KMS-11 (cell line): ENCODE data around the gene TRMO.

Experiments used
- H2AFZ ChIP-seq: fragments of 200-600 bp; sonication (generic); 2 replicates; pipeline ENCODE4 v1.6.1; 2016; ENCODE audit warnings: antibody characterized with exemption, mixed run types, low read depth
- H3K27ac ChIP-seq: fragments of 200-600 bp; sonication (generic); 2 replicates; pipeline ENCODE4 v1.6.1; 2016; ENCODE audit warnings: mild to moderate bottlenecking, mixed run types
- H3K27me3 ChIP-seq: fragments of 200-600 bp; sonication (generic); 2 replicates; pipeline ENCODE4 v1.6.1; 2017; ENCODE audit warnings: mild to moderate bottlenecking, low read depth, mixed run types, moderate library complexity; ENCODE audit not compliant: insufficient read depth
- H3K36me3 ChIP-seq: fragments of 200-600 bp; sonication (generic); 2 replicates; pipeline ENCODE4 v1.6.1; 2017; ENCODE audit warnings: mild to moderate bottlenecking, mixed run types; ENCODE audit not compliant: insufficient read depth
- H3K4me1 ChIP-seq: fragments of 200-600 bp; sonication (generic); 2 replicates; pipeline ENCODE4 v1.6.1; 2016; ENCODE audit warnings: mild to moderate bottlenecking, low read depth, mixed run types; ENCODE audit not compliant: poor library complexity, severe bottlenecking
- H3K4me2 ChIP-seq: fragments of 200-600 bp; sonication (generic); 2 replicates; pipeline ENCODE4 v1.7.0; 2016; ENCODE audit warnings: mild to moderate bottlenecking, mixed run types
- H3K4me3 ChIP-seq: fragments of 200-600 bp; sonication (generic); IDR thresholded peaks from 2 replicates; pipeline ENCODE4 v1.6.1; 2017; ENCODE audit warnings: low read depth, low read length, mixed read lengths; ENCODE audit not compliant: insufficient read depth
- H3K79me2 ChIP-seq: fragments of 200-600 bp; sonication (generic); 2 replicates; pipeline ENCODE4 v1.6.1; 2016; ENCODE audit warnings: low read depth, mixed run types; ENCODE audit not compliant: insufficient read depth
- H3K9ac ChIP-seq: fragments of 200-600 bp; sonication (generic); 2 replicates; pipeline ENCODE4 v1.6.1; 2016; ENCODE audit warnings: mild to moderate bottlenecking, mixed run types
- H4K20me1 ChIP-seq: fragments of 200-600 bp; sonication (generic); 2 replicates; pipeline ENCODE4 v1.6.1; 2016; ENCODE audit warnings: mild to moderate bottlenecking, mixed run types; ENCODE audit not compliant: insufficient read depth
- TF ChIP-seq, protein P1 (sequence below): fragments of 200-600 bp; sonication (generic); conservative IDR thresholded peaks from 2 replicates; pipeline ENCODE4 v1.6.1; 2017; ENCODE audit warnings: low read depth, mild to moderate bottlenecking, antibody characterized with exemption, low read length, moderate library complexity, mixed read lengths

TRMO gene

DNA sequence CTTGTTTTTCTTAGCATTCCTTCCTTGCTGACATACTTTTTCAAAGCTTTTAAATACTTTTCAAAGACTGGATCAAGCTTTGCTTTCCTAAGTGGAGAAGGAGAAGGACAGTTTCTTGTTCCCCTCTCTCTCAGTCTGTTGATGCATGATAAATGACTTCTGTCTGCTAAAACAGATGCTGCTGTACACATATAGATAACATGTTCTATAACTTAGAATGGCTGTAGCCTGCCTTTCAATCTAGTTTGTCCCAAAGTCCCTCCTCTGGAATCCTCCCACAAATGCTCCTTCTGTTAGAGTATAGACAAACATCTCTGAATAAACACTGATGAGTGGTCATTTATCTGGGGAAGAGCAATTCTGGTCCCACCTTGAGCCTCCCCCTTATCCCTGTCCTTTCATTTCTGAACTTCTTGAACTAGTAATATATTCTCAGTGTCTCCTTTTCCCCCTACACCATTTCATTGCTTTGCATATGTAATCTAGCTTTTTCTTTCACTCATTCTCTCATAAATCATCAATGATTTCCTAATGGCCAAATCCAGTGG, 21.1 kb upstream of the TRMO start:
- Histone ChIP-seq H3K27me3 (no peaks in the 10 kb centered on the region), H3K27ac (no peak overlapping the region), H3K4me2 (no peak overlapping the region), H3K4me1 (peaks cover 11% of the 10 kb centered on the region), H3K36me3 (no peaks in the 10 kb centered on the region), H3K4me3 (no peak overlapping the region), H3K79me2 (no peaks in the 10 kb centered on the region), H3K9ac (no peak overlapping the region), H4K20me1 (no peaks in the 10 kb centered on the region), H2AFZ (no peak overlapping the region)
- TF ChIP-seq, protein P1, sequence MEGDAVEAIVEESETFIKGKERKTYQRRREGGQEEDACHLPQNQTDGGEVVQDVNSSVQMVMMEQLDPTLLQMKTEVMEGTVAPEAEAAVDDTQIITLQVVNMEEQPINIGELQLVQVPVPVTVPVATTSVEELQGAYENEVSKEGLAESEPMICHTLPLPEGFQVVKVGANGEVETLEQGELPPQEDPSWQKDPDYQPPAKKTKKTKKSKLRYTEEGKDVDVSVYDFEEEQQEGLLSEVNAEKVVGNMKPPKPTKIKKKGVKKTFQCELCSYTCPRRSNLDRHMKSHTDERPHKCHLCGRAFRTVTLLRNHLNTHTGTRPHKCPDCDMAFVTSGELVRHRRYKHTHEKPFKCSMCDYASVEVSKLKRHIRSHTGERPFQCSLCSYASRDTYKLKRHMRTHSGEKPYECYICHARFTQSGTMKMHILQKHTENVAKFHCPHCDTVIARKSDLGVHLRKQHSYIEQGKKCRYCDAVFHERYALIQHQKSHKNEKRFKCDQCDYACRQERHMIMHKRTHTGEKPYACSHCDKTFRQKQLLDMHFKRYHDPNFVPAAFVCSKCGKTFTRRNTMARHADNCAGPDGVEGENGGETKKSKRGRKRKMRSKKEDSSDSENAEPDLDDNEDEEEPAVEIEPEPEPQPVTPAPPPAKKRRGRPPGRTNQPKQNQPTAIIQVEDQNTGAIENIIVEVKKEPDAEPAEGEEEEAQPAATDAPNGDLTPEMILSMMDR: no peak

DNA sequence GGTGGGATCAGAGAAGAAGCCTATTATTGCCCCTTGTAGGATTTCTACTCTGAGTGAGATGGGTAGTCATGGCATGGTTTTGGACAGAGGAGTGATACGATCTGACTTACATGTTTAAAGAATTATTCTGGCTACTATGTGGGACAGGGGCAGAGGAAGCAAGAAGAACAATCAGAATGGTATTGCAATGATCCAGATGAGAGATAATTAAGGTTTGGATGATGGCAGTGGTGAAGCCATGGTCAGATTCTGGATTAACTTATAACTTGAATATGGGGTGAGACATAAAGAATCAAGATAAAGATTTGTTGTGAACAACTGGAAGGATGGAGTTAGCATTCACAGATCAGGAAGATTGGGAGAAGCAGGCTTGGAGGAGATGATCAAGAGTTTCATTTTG, 19.0 kb upstream of the TRMO start:
- H3K9ac ChIP-seq: no peak overlapping the region
- no peaks in the 10 kb centered on the region for H4K20me1 ChIP-seq
- H3K4me3 ChIP-seq: no peak overlapping the region
- H3K27ac ChIP-seq: no peak overlapping the region
- TF ChIP-seq, protein P1: no peak
- peaks cover 28% of the 10 kb centered on the region for H3K4me1 ChIP-seq
- no peaks in the 10 kb centered on the region for H3K79me2 ChIP-seq
- H3K36me3 ChIP-seq: no peaks in the 10 kb centered on the region
- no peak overlapping the region for H3K4me2 ChIP-seq
- H2AFZ ChIP-seq: no peak overlapping the region
- H3K27me3 ChIP-seq: no peaks in the 10 kb centered on the region

DNA sequence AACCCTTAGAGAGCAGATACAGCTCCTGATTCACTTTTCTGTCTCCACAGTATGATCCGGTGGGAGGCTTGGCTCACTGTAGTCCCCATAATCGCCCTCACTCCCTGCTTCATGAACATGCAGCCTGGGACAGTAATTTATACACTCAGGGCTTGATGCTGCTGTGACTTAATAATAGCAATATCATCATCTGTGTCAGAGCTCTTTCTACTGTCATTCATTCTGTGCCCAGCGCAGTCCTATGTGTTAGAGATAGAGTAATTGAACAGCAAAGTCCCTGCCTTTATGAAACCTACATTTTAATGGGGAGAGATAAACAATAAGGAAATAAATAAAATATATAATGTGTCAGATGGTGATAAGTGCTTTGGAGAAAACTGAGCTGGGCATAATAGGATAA, 18.4 kb upstream of the TRMO start:
- Histone ChIP-seq H2AFZ (no peak overlapping the region), H3K4me1 (peaks cover 28% of the 10 kb centered on the region), H3K9ac (no peak overlapping the region), H3K79me2 (no peaks in the 10 kb centered on the region), H3K27me3 (no peaks in the 10 kb centered on the region), H3K4me3 (no peak overlapping the region), H3K27ac (no peak overlapping the region), H3K4me2 (no peak overlapping the region), H3K36me3 (no peaks in the 10 kb centered on the region), H4K20me1 (no peaks in the 10 kb centered on the region)
- TF ChIP-seq, protein P1: no peak

DNA sequence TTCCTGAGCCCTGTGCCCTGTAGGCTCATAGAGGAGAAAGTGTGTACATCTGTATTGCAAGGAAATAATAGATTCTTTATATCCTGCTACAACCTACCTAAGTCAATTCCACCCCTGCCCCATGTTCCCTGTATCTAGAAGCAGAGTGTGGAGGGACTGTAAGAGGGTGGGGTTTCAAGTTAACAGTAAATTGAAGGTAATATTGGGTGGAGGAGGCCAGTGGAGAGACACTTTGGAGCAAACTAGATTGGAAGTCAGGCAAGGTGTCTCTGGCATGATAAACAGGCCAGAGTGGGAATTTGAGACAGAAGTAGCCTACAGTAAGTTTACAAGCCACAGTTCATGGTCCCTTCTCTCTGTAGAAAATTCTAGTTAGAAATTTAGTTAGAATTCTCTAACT, 17.9 kb upstream of the TRMO start:
- H3K36me3 ChIP-seq: no peaks in the 10 kb centered on the region

More for the DNA sequence above, 17.9 kb upstream of the TRMO start:
- no peaks in the 10 kb centered on the region for H3K27me3 ChIP-seq
- H2AFZ ChIP-seq: no peak overlapping the region
- no peaks in the 10 kb centered on the region for H4K20me1 ChIP-seq
- H3K4me2 ChIP-seq: no peak overlapping the region
- H3K4me3 ChIP-seq: no peak overlapping the region
- TF ChIP-seq, protein P1: no peak
- no peaks in the 10 kb centered on the region for H3K79me2 ChIP-seq
- H3K27ac ChIP-seq: no peak overlapping the region
- H3K4me1 ChIP-seq: peaks cover 28% of the 10 kb centered on the region
- H3K9ac ChIP-seq: no peak overlapping the region
